ENCODE measurements around the gene EIF4EBP2.
A peak's percentile ranks its signal among the peaks of the same experiment; 100 is the strongest.

The EIF4EBP2 gene

GRCh38 chr10:70461397-70462348 is 57.7 kb downstream of the EIF4EBP2 start:
- peak; percentile 30 for DNase-seq (ENCODE audit: low spot score)

- no peak for DNase-seq (ENCODE audit: low spot score)
Measured at GRCh38 chr10:70462349-70462984, 58.5 kb downstream of the EIF4EBP2 start.

GRCh38 chr10:70465278-70465677 is 61.3 kb downstream of the EIF4EBP2 start:
- DNase-seq (ENCODE audit: low spot score) = no peak

DNA sequence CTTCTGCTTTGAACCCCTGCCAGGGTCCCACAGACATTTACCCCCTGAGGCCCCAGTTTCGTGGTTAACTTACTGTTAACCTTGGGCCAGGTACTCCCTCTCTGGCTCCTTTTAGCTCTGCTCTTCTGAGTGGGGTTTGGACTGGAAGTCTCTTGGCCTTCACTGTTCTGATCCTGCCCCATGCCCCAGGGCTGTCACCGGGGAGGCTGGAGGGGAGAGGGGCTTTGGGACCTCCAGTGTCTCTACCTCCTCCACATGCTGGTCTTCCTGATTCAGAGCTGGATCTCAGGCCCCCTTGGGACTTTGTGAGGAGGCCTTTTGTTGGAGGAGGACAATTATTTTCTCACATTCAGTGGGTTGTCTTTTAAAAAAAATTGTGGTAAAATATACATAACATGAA is 61.9 kb downstream of the EIF4EBP2 start:
- DNase-seq (ENCODE audit: low spot score) = no peak

- no peak for DNase-seq (ENCODE audit: low spot score)
Measured at GRCh38 chr10:70466951-70467350, 63.0 kb downstream of the EIF4EBP2 start.

- DNase-seq (ENCODE audit: low spot score) = no peak
Measured at GRCh38 chr10:70472799-70473454, 69.0 kb downstream of the EIF4EBP2 start.

DNA sequence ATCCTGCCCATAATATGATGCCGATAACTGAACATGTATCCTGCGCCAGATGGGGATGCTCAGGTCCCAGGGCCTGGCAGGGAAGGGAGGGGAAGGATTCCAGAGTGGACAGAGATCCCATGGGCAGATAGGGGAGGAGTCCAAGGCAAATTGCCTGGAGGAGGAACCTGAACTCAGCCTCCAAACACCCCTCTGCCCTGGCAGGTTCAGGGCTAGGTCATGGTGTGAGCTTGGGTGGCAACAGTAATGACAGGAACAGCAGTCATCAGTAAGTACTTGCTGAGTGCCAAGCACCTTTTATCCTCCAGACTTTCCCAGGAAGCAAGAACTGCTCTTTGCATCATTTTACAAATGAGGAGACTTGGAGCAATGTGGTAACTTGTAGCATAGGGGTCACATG is 70.8 kb downstream of the EIF4EBP2 start:
- no peak for DNase-seq (ENCODE audit: low spot score)

- no peak for DNase-seq (ENCODE audit: low spot score)
Measured at GRCh38 chr10:70475661-70476060, 71.7 kb downstream of the EIF4EBP2 start.

DNA sequence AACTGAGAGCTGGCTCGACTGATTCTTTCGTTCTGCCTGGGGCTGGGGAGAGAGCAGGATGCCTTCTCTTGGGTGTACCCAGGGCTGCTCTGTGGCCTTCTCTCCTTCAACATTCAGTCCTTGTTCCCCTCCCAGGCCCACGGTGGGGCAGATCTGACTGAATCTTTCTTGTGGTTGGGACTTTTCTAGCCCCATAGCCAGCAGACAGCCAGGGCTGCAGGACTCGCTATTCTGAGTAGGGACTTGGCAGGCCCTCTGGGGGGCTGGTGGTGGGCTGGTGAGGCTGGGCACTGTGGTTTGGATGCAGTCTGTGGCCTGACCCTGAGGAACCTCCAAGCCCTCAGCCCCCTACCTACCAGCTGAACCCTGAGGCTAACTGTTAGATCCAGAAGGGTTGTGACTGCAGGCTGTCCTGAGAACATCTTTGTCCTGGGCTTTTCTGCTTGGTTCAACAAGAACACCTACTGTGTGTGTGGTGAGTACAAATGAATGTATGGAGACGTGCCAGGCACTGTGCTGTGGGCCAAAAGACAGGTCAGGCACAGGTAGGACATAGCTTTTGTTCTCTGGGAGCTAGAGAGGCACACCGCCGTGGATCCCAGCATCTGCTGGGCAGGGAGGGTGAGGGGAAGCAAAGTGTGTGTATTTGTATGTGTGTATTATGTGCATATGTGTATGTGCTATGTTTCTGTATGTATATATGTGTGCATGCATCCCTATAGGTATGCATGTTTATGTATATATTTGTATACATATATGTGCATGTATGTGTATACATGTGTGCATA is 72.5 kb downstream of the EIF4EBP2 start:
- DNase-seq (ENCODE audit: low spot score) = no peak

GRCh38 chr10:70477661-70478162 is 73.8 kb downstream of the EIF4EBP2 start:
- peak; percentile 76 for DNase-seq (ENCODE audit: low spot score)
